Psoas muscle (tissue), 8 donors: ENCODE measurements around the gene ADGRG3. TPM values are rescaled to one million over a fixed set of nuclear protein-coding genes. Genes with fewer than 3 reads are reported as not detected.

Experiments
- ATAC-seq, 4 donors: fragments of 200-7000 bp; cut with Tn5 transposase; one replicate each; pipeline ENCODE4 v1.9.1; 2020; ENCODE audit warnings: moderate library complexity in 3 of 4, mild to moderate bottlenecking in 2 of 4
- DNase-seq, 2 donors: peaks; one replicate each; pipeline ENCODE4 v3.0.0-alpha.2; 2020
- H3K27ac ChIP-seq: fragments of 200-600 bp; one replicate; pipeline ENCODE4 v1.8.0; 2022
- H3K27me3 ChIP-seq, 3 donors: fragments of 200-600 bp in 1 of 3; one replicate each; pipeline versions ENCODE4 v1.6.1 to v1.8.0; 2013 to 2022; ENCODE audit warnings: low read length in 2 of 3, mild to moderate bottlenecking in 2 of 3, moderate library complexity in 1 of 3; ENCODE audit not compliant: insufficient read depth in 3 of 3
- H3K36me3 ChIP-seq, 2 donors: fragments of 200-600 bp in 1 of 2; one replicate each; pipeline versions ENCODE4 v1.6.1 to v1.8.0; 2013 to 2022; ENCODE audit warnings: low read depth in 1 of 2, mild to moderate bottlenecking in 1 of 2, moderate library complexity in 1 of 2; ENCODE audit not compliant: insufficient read depth in 1 of 2
- H3K4me1 ChIP-seq: fragments of 200-600 bp; one replicate; pipeline ENCODE4 v1.8.0; 2022
- H3K4me3 ChIP-seq: fragments of 200-600 bp; one replicate; pipeline ENCODE4 v1.8.0; 2022; ENCODE audit warnings: mild to moderate bottlenecking
- H3K9me3 ChIP-seq: fragments of 200-600 bp; one replicate; pipeline ENCODE4 v1.8.0; 2022
- WGBS, 3 donors: extraction: QIAGEN DNeasy Blood & Tissue Kit; methylation state at CpG; one replicate each; pipeline versions ENCODE4 v1.1.6 to v1.1.7; 2013; 5-methylcytosine and 5-hydroxymethylcytosine counted together
- intact Hi-C, 2 donors: fragments of 100-400 bp; cut with DNase I; formaldehyde crosslinking; loops; one replicate each; pipeline versions ENCODE4 v1.11.0 to v1.14.2; 2022
- polyA plus RNA-seq, 3 donors: library from polyadenylated mRNA; stranded (reverse); fragments of 200-250 nt; gene quantifications; one replicate each; pipeline ENCODE4 v1.2.3, GENCODE V29; 2013
- total RNA-seq, 4 donors: library from RNA; stranded (reverse); fragmentation: NEBNext Ultra II Directional in 2 of 4; extraction: Animal tissue kit (Norgen Biotek cat#: 25700) in 2 of 4; gene quantifications; one replicate each; pipeline versions ENCODE4 v1.2.1 to v1.2.4, GENCODE V29; 2021 to 2023
- TF ChIP-seq, protein P1 (sequence below): fragments of 200-600 bp; IDR thresholded peaks from one replicate; pipeline ENCODE4 v1.8.0; 2022; ENCODE audit warnings: antibody characterized with exemption
- donor health status: healthy with polysubstance abuse.
- donor health status: DM: no; HTN: no; CAD: no; lungs with moderate emphysema.
- donor health status: Bipolar disorder and iron deficiency.
- donor health status: healthy.
- donor health status: DM: yes; HTN: yes; CAD: no.
- donor health status: DM: no; HTN: no; CAD: no.
- donor health status: DM: no; HTN: no; CAD: no.
- donor health status: DM: yes; HTN: yes; CAD: no.

ADGRG3 gene
- total and polyA plus RNA-seq, 7 donors, result 0.16 to 0.57 (median 0.31) TPM

DNA sequence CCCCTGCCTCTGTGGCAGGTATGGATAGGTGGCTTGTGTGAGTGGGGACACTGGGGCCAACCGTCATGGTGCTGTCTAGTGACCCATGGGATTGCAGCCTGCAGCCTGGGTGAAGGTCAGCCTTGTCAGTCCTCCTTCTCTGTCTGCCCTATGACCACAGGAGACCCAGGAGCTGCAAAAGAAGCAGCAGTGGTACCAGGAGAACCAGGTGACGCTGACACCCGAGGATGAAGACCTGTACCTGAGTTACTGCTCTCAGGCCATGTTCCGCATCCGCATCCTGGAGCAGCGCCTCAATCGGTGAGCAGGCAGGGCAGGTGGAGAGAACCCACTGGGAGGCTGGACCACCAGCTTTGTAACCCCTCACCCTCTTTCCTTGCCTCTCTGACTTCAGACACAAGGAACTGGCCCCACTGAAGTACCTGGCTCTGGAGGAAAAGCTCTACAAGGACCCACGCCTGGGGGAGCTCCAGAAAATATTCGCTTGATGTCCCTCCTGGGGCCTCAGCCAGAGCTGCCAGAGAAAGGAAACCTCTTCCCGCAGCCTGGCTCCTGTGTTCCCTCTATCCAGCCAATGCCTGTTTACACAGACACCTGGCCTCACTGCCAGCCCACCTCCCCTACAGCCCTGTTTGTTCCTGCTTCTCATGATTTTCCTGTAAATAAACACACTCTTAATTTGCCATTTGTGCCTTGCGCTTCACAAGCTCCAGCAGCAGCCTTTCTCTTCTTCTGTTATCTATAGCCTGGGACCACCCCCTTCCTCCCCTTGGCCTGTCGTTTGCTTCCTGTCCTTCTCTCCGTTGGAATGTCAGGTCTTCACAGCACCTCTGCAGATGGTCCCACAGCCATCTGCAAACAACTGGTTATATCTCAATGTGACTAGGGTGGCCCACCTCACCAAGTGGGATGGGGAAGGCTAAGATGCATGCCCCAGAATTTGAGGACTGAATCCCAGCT is 62.9 kb downstream of the ADGRG3 start:
- no peak for ATAC-seq
- Histone ChIP-seq H3K27ac (no peak overlapping the region), H3K9me3 (no peaks in the 10 kb centered on the region), H3K36me3 (no peaks in the 10 kb centered on the region), H3K4me3 (no peak overlapping the region), H3K4me1 (no peaks in the 10 kb centered on the region), H3K27me3 (no peaks in the 10 kb centered on the region)
- intact Hi-C loops, result no loop called here
- TF ChIP-seq, protein P1, sequence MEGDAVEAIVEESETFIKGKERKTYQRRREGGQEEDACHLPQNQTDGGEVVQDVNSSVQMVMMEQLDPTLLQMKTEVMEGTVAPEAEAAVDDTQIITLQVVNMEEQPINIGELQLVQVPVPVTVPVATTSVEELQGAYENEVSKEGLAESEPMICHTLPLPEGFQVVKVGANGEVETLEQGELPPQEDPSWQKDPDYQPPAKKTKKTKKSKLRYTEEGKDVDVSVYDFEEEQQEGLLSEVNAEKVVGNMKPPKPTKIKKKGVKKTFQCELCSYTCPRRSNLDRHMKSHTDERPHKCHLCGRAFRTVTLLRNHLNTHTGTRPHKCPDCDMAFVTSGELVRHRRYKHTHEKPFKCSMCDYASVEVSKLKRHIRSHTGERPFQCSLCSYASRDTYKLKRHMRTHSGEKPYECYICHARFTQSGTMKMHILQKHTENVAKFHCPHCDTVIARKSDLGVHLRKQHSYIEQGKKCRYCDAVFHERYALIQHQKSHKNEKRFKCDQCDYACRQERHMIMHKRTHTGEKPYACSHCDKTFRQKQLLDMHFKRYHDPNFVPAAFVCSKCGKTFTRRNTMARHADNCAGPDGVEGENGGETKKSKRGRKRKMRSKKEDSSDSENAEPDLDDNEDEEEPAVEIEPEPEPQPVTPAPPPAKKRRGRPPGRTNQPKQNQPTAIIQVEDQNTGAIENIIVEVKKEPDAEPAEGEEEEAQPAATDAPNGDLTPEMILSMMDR, result no peak
- WGBS, 3 donors, result 62 to 66% (median 64%) methylated on average over 13 of the region's 13 CpGs
- no peak for DNase-seq

DNA sequence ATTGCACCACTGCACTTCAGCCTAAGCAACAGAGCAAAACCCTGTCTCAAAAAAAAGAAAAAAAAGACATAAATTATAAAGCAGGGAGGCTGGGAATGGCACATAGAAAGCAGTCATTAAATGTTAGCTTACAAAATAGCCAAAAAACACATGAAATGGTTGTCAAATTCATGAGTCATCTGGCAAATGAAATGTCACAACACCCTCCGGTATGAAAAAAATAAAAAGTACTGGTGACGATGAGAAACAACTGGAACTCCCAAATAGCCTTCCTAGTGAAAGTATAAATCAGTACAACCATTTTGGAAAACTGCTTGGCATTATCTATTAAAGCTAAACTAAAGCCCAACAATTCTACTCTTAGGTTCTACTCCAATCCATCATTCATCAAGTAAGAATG is 63.9 kb downstream of the ADGRG3 start:
- H3K27ac ChIP-seq, result no peak overlapping the region
- 24 to 50% (median 31%) methylated on average over 2 of the region's 2 CpGs for WGBS, 3 donors
- no peaks in the 10 kb centered on the region for H3K4me1 ChIP-seq
- no peaks in the 10 kb centered on the region for H3K36me3 ChIP-seq
- no peak for ATAC-seq
- H3K4me3 ChIP-seq, result no peak overlapping the region
- TF ChIP-seq, protein P1, result no peak
- DNase-seq, result no peak
- intact Hi-C loops, result no loop called here
- no peaks in the 10 kb centered on the region for H3K9me3 ChIP-seq
- H3K27me3 ChIP-seq, result no peaks in the 10 kb centered on the region

DNA sequence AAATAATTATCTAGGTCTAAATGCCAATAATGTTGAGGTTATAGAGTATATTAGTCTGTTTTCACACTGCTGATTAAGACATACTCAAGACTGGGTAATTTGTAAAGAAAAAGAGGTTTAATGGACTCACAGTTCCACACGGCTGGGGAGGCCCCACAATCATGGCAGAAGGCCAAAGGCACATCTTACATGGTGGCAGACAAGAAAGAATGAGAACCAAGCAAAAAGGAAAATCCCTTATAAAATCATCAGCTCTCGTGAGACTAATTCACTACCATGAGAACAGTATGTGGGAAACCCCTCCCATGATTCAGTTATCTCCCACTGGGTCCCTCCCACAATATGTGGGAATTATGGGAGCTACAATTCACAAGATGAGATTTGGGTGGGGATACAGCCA is 64.6 kb downstream of the ADGRG3 start:
- DNase-seq, result no peak
- Histone ChIP-seq H3K9me3 (no peaks in the 10 kb centered on the region), H3K4me3 (no peak overlapping the region), H3K36me3 (no peaks in the 10 kb centered on the region), H3K27me3 (no peaks in the 10 kb centered on the region), H3K4me1 (no peaks in the 10 kb centered on the region), H3K27ac (no peak overlapping the region)
- intact Hi-C loops, result no loop called here
- no peak for ATAC-seq
- 66 to 67% (median 67%) methylated on average over 2 of the region's 2 CpGs for WGBS, 3 donors
- TF ChIP-seq, protein P1, result no peak

DNA sequence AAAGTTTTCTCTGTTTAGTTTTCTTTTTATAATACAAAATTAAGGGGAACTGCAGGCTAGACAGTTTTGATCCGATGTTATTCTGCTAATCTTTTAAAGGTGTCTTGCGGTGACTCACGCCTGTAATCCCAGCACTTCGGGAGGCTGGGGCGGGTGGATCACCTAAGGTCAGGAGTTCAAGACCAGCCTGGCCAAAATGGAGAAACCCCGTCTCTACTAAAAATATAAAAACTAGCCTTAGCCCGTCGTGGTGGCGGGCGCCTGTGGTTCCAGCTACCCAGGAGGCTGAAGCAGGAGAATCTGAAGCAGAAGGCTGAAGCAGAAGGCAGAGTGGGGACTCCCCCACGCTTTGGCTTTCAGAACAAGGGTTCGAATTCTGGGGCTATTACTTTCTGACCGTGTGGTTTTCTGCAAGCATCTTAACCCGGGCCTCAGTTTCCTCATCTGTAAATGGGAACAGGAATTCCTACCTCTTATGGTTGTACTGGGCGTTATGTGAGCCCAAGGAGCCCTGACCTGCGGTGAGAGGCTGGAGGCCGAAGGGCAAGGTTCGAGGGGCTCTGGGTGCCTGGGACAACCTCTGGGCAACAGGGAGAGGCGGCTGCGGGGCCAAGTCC is 66.3 kb downstream of the ADGRG3 start:
- 55 to 58% (median 56%) methylated on average over 20 of the region's 20 CpGs for WGBS, 3 donors
- Histone ChIP-seq H3K27ac (peak overlapping the region; percentile 89), H3K4me3 (peak overlapping the region; percentile 89), H3K9me3 (no peaks in the 10 kb centered on the region), H3K27me3 (no peaks in the 10 kb centered on the region), H3K4me1 (no peaks in the 10 kb centered on the region), H3K36me3 (no peaks in the 10 kb centered on the region)
- peak in 1 of 4 donors; percentile 7 for ATAC-seq
- intact Hi-C loops, result no loop called here
- TF ChIP-seq, protein P1, result no peak
- DNase-seq, result no peak
